Erythroblast (primary cell): ENCODE data around the gene MYO3A.
"Not testable (repeated sequence)": the region's sequence is repeated elsewhere in the genome, so short reads cannot be mapped to it uniquely, and the experiment has no call there.

ENCODE experiments used
- DNase-seq, 2 experiments: peaks; one replicate each; lab custom pipeline; 2025; lab: John Stamatoyannopoulos, UW
- GATA1 ChIP-seq: IDR thresholded peaks from 2 replicates; pipeline ENCODE4 v1.6.1; 2011; ENCODE audit warnings: low read depth, mild to moderate bottlenecking, control low read depth, low read length, moderate library complexity
- POLR2A ChIP-seq: IDR thresholded peaks from 2 replicates; pipeline ENCODE4 v1.6.1; 2011; ENCODE audit warnings: mild to moderate bottlenecking, low read length

Gene MYO3A

DNA sequence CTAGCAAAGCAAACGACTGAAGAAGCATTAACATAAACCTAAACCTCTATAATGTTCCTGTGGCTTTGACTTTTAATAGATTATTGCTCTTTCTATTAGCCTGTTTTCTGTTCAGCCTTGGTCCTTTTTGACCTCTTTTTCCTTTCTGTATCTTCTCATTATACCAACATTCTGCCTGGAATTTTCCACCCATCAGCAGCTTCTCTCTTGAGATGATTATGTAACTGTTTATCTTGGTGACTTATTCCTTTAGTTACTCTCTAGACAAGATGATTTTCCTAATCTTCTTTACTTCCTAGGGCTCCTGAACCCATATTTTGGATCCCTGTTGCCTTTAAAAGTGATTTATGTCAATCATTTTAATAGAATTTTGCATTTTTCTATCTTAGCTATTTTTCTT, 81.1 kb downstream of the MYO3A start:
- TF ChIP-seq GATA1 (no peak), POLR2A (no peak)

DNA sequence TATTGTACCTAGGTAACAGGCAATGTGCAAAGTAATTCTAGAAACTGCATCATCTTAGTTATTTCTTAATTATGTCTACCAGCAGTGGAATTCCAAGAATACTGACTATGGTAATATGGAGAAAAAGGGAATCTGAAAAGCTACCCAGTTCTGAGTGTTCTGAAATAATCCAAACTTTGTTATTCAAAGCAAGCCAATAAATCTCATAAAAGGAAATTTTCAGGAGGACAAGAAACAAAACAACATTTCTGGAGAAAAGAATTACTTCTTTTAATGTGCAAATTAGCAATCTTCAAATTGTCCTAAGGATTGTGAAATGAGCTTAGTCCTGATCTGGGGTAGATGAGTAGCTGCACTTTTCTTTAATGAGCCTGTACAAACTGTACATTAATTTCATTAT, 88.8 kb downstream of the MYO3A start:
- TF ChIP-seq GATA1: no peak
- TF ChIP-seq POLR2A: no peak
- DNase-seq: no peak

More for the DNA sequence above, 81.1 kb downstream of the MYO3A start:
- no peak for DNase-seq

DNA sequence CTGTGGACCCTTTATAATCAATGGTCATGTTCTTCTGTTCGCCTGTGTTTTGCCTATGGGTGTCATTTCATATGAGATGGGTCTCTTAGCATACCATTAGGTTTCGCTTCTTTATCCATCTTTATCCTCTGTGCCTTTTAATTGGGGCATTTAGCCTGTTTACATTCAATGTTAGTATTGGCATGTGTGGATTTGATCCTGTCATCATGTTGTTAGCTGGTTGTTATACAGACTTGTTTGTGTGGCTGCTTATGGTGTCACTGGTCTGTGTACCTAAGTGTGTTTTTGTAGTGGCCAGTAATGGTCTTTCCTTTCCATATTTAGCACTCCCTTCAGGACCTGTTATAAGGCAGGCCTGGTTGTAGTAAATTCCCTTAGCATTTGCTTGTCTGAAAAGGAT, 90.3 kb downstream of the MYO3A start:
- TF ChIP-seq GATA1: no peak
- no peak for TF ChIP-seq POLR2A
- no peak for DNase-seq

DNA sequence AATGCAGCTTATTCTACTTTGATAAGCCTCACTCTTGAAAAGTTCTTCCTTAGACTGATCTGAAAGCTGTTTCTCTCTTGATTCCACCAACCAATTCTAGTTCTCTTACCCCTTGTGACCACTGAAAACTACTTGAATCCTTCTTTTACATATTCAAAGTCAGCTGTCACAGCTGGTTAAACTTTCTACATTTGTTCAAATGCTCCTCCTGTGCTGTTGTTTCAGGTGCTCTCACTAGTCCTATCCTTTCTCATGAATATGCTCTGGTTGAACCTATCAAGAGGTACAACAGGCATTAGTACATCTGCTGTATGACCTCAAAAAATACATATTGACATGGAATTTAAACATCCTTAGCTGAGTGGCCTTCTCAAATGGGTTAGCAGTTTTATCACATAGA, 91.5 kb downstream of the MYO3A start:
- TF ChIP-seq POLR2A (no peak), GATA1 (no peak)
- DNase-seq: no peak

DNA sequence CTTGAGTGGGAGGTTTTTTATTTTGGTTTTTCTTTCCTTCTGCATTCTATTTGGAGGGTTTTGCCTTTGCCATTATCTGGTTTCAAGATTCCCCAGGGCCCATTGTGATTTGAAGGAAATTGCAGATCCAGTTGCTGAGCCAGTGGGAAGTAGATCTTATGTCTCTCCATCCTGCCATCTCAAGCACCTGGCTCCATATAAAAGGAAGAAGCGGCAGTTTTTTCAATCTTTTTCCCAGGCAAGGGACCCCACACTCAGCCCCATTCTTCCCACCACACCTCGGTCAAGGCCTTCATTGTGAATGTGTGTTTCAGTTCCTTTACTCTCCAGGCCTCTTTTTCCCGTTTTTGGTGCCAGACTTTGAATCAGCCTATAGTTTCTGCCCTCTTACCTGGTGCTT, 95.8 kb downstream of the MYO3A start:
- no peak for TF ChIP-seq POLR2A
- no peak for TF ChIP-seq GATA1
- no peak for DNase-seq

DNA sequence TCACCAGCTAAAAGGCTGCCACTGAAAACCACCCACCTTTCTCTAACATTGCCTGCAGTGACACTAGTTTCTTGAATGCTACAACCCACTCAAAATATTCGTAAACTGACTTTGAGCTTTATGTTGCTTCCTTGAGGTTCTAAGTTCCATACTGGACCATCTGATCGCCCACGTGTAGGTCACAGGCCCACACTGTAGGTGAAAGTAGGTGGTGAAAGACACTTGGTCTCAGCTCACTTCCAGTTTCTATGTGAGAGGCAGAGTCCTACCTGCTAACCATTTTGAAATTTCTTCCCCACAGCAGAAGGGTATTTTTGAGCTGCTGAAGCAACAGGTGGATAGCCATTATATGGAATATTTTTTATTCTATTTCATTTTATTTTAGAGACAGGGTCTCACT, 97.3 kb downstream of the MYO3A start:
- TF ChIP-seq GATA1: no peak
- no peak for TF ChIP-seq POLR2A
- no peak for DNase-seq

DNA sequence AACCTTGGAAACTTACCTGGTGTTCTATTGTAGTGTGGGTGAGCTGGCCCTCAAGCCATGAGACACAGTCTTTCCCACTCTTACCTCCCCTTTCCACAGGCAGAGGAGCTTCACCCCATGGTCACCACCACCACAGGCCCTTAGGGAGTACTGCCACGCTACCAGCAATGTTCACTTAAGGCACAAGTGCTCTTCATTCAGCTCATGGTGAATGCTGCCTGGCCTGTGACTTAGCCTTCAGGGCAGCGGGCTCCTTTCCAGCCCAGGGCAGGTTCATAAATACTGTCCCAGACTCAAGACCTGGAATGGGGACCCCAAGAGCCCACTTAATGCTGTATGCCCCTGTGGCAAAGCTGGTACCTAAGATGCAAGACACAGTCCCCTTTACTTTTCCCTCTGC, 109.4 kb downstream of the MYO3A start:
- no peak for DNase-seq
- TF ChIP-seq GATA1: no peak
- no peak for TF ChIP-seq POLR2A

DNA sequence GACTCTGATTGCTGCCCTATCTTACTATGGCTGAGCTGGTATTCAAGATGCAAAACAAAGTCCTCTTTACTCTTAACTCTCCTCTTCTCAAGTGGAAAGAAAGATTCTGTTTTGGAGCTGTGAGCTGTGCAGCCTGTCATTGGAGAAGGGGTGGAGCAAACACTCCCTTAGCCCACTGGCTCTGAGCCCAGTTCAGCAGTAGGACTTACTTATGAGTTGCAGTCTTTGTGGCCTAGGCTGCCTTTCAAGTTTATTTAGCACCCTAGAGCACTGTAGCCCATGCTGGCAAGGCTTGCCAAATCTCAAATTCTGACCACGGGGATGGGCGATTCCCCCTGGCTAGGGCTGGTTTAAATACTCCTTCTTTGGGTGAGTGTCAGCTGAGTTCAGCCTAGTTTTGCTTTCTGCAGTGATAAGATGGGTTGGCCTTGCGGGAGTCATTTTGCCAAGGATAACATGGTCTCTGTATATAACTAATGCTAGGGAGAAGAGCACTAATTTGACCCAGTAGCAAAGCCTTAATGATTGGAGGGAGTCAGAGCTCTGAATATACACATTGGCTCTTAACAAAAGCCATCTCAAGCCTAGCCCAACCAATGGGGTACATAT, 110.2 kb downstream of the MYO3A start:
- TF ChIP-seq POLR2A (no peak), GATA1 (no peak)
- DNase-seq: no peak

DNA sequence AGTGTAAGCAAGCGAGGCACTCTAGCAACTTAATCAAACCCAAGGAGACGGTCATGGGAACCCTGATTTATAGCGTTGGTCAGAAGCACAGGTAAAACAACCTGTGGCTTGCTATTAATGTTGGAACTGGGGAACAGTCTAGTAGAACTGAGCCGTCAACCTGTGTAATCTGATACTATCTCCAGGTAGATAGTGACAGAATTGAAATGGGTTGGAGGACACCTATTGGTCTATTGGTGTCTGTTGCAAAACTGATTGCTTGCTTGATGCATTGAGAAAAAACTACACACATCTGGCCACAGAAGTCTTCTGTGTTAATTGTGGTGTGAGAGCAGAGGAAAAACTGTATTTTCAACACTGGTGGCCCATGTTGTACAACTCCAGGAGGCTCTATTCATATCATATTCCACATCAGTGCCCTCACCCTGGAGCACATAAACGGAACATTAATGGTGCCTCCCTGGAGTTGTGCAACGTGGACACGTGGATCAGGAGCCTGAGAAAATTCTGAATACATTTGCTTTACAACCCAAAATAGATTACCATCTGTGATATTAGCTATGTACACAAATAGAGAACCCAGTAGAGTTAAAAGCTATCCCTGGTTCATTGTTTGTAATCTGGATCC, 112.2 kb downstream of the MYO3A start:
- no peak for DNase-seq

DNA sequence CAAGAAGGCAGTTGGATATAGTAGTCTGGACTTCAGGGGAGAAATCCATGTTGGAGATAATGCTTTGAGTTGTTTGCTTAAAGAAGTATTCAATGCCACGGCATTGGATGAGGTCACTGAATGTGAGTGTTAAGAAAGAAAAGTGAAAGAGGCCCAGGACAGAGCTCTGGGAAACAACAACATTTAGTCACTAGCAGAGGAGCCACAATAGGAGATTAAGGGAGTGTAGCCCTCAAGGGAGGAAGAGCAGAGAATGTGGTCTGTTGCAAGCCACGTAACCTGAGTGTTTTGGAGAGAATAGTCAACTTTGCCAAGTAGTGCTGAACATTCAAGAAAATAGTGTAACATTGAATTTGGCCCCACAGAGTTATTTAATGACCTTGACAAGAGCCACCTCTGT, 114.7 kb downstream of the MYO3A start:
- no peak for DNase-seq
- no peak for TF ChIP-seq GATA1
- TF ChIP-seq POLR2A: no peak

More for the DNA sequence above, 112.2 kb downstream of the MYO3A start:
- TF ChIP-seq GATA1 (no peak), POLR2A (no peak)

DNA sequence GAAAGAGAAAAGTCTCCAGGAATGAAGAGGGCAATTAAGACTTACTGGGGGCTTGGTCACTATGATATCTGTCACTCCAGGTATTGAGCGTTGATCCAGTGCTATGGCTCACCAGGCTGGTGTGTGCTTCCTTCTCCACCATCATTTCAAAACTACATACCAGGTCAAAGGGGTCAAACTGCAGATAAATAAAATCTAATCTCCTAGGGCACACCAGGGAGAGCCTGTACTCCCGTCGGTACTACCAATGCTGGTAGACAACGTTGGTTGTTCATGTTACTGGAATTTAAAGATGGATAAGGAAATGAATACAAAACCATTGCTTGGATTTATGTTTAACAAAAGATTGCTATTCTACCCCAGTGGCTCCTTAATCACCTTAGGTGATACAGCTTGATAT, 118.3 kb downstream of the MYO3A start:
- DNase-seq: no peak
- TF ChIP-seq POLR2A (no peak), GATA1 (no peak)

DNA sequence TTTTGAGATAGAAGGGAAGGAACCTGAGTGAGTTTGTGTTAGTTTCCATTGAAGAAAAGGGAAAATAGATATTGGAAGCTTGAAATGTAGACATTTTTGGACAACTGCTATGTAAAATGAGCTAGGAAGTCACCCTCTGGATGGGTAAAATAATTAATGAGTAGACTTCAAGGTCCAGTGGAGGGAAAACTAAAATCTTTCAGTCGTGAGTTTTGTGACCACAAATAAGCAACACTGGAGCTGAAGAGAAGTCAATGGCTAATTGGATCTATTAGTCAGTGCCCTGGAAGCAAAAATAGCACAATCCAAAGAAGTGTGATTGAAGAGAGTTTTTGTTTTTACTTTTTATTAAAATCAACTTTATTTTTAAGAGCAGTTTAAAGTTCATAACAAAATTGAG, 123.4 kb downstream of the MYO3A start:
- no peak for DNase-seq
- no peak for TF ChIP-seq POLR2A
- no peak for TF ChIP-seq GATA1

DNA sequence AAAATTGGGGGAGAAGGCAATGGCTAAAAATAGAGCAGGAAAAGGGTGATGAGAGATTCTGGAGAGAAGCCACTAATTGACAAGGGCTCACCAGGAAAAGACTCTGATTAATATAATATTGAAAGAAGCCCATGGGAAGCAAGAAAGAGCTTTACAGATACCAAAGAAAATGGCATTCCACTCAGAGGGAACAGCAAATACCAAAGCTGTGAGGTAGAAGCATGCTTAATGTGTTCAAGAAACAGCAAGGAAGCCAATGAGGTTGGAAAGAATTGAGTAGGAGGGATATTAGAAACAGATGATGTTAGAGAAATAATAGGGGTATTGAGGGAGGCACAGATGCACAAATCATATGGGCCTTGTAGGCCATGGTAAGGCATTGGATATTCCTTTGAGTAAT, 130.1 kb downstream of the MYO3A start:
- DNase-seq: no peak
- TF ChIP-seq POLR2A (no peak), GATA1 (no peak)

DNA sequence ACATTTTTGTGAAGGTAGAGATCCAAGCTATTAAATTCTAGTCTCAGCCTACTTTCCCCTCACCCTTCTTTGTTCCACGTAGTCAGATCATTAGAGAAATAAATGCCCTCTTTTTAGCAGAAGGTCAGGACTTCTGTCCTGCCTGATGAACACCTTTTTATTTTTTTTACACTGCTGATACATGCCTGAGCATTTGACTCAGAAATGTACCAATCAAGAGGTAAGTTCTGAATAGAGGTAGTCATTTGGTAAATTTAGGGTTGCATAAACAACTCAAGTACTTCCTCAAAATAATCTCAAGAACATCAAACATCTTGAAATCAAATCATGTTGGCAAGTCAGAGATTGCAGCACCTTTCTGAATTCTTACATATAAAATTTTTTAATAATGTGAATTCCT, 133.7 kb downstream of the MYO3A start:
- no peak for DNase-seq
- TF ChIP-seq POLR2A: no peak
- TF ChIP-seq GATA1: no peak

DNA sequence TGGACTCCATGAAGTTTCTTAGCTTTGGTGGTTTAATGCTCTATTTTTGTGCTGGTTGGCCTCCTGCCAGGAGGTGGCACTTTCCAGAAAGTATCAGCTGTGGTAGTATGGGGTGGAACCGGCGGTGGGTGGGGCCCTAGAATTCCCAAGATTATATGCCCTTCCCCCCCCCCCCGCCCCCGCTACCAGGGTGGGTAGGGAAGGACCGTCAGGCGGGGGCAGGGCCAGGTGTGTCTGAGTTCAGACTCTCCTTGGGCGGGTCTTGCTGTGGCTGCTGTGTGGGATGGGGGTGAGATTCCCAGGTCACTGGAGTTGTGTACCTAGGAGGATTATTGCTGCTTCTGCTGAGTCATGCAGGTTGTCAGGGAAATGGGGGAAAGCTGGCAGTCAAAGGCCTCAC, 146.9 kb downstream of the MYO3A start:
- DNase-seq: not testable (repeated sequence)

DNA sequence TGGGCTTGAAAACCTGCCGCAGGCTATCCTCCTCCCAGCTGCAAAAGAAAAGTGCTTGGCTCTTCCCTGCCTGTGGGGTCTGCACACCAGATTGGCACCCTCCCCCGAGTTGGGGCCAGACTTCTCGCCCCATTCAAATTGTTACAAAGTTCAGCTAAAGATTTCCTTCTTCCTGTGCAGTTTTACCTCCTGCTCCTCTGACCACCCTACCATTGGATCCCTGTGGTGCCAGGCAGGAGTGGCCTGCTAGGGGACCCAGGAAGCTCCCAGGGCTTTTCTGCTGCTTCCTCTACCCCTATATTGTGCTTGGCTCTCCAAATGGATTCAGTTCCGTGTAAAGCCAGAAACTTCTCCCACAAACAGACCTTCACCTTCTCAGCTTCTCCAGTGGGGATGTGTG, 147.4 kb downstream of the MYO3A start:
- no peak for TF ChIP-seq GATA1
- TF ChIP-seq POLR2A: no peak

More for the DNA sequence above, 147.4 kb downstream of the MYO3A start:
- DNase-seq: no peak
